IMR-90 (cell line): Measurements from ENCODE around the gene YAE1. TPM values are rescaled to one million over a fixed set of nuclear protein-coding genes. Genes with fewer than 3 reads are reported as not detected.

Source experiments
- ATAC-seq: fragments of 200-7000 bp; cut with Tn5 transposase; 2 replicates; pipeline ENCODE4 v1.9.1; 2020; ENCODE audit warnings: low read depth, mild to moderate bottlenecking, moderate library complexity
- BruUV-seq: library from RNA; stranded (reverse); fragments of 400-500 nt; replicated peaks from 2 replicates; lab custom pipeline; 2021; lab: Mats Ljungman, UMichigan
- CTCF ChIA-PET: fragments of 300-600 bp; formaldehyde crosslinking; extraction: SDS; loops from one replicate; lab custom pipeline; 2021; ENCODE audit warnings: antibody characterized with exemption; lab: Yijun Ruan, JAX
- POLR2A ChIA-PET: fragments of 300-600 bp; sonication (Branson Sonifier 250); formaldehyde crosslinking; loops from one replicate; lab custom pipeline; 2022; ENCODE audit warnings: antibody characterized with exemption; ENCODE audit not compliant: unreplicated experiment; lab: Charles Lee
- DNase-seq: peaks from one replicate; pipeline ENCODE4 v3.0.0; 2013
- H2AFZ ChIP-seq: replicated peaks from 2 replicates; pipeline ENCODE3; 2013; ENCODE audit warnings: low read length, mild to moderate bottlenecking; ENCODE audit not compliant: poor library complexity
- H2AK5ac ChIP-seq: 2 replicates; pipeline ENCODE4 v1.6.1; 2013; ENCODE audit warnings: low read depth, low read length, inconsistent platforms
- H2AK9ac ChIP-seq: replicated peaks from 2 replicates; pipeline ENCODE3; 2013; ENCODE audit warnings: mild to moderate bottlenecking, low read depth, low read length, moderate library complexity; ENCODE audit not compliant: poor library complexity
- H2BK120ac ChIP-seq: 2 replicates; pipeline ENCODE4 v1.6.1; 2013; ENCODE audit warnings: low read depth, low read length, inconsistent platforms
- H2BK15ac ChIP-seq: 3 replicates; pipeline ENCODE4 v1.6.1; 2013; ENCODE audit warnings: low read depth, low read length, inconsistent platforms
- H2BK20ac ChIP-seq: 2 replicates; pipeline ENCODE4 v1.6.1; 2013; ENCODE audit warnings: low read depth, mild to moderate bottlenecking, inconsistent platforms, low read length, moderate library complexity
- H2BK5ac ChIP-seq: 2 replicates; pipeline ENCODE4 v1.6.1; 2013; ENCODE audit warnings: mild to moderate bottlenecking, low read depth, low read length, inconsistent platforms; ENCODE audit not compliant: poor library complexity, severe bottlenecking
- H3K14ac ChIP-seq: replicated peaks from 2 replicates; pipeline ENCODE4 v1.6.1; 2013; ENCODE audit warnings: low read depth, low read length, inconsistent platforms
- H3K18ac ChIP-seq: 2 replicates; pipeline ENCODE4 v1.6.1; 2013; ENCODE audit warnings: low read depth, low read length, control low read depth
- H3K23ac ChIP-seq: 2 replicates; pipeline ENCODE4 v1.6.1; 2013; ENCODE audit warnings: low read depth, low read length, inconsistent platforms
- H3K27ac ChIP-seq: 2 replicates; pipeline ENCODE4 v1.5.1; 2013; ENCODE audit warnings: mild to moderate bottlenecking, control low read depth, low read length; ENCODE audit not compliant: insufficient read depth
- H3K27me3 ChIP-seq: 2 replicates; pipeline ENCODE4 v1.6.1; 2013; ENCODE audit warnings: low read length; ENCODE audit not compliant: control insufficient read depth, insufficient read depth
- H3K36me3 ChIP-seq: 2 replicates; pipeline ENCODE4 v1.6.1; 2013; ENCODE audit warnings: low read length, mixed read lengths; ENCODE audit not compliant: control insufficient read depth, insufficient read depth
- H3K4ac ChIP-seq: 2 replicates; pipeline ENCODE4 v1.6.1; 2013; ENCODE audit warnings: low read depth, low read length, inconsistent platforms
- H3K4me1 ChIP-seq: 2 replicates; pipeline ENCODE4 v1.6.1; 2013; ENCODE audit warnings: low read length, mixed read lengths; ENCODE audit not compliant: control insufficient read depth, insufficient read depth
- H3K4me2 ChIP-seq: 2 replicates; pipeline ENCODE4 v1.6.1; 2013; ENCODE audit warnings: low read depth, mild to moderate bottlenecking, control low read depth, low read length, moderate library complexity
- H3K4me3 ChIP-seq: 2 replicates; pipeline ENCODE4 v1.5.1; 2013; ENCODE audit warnings: low read depth, mild to moderate bottlenecking, control low read depth, low read length, moderate library complexity; ENCODE audit not compliant: insufficient read depth
- H3K56ac ChIP-seq: 2 replicates; pipeline ENCODE4 v1.6.1; 2013; ENCODE audit warnings: low read length, inconsistent platforms; ENCODE audit not compliant: insufficient read depth; ENCODE audit errors: extremely low read depth
- H3K79me1 ChIP-seq, 2 experiments: 2 replicates each; pipeline ENCODE4 v1.6.1; 2013; ENCODE audit warnings: low read length in 2 of 2, inconsistent platforms in 1 of 2, low read depth in 1 of 2
- H3K9ac ChIP-seq: 2 replicates; pipeline ENCODE4 v1.6.1; 2013; ENCODE audit warnings: low read depth, low read length, control low read depth
- H3K9me1 ChIP-seq: 2 replicates; pipeline ENCODE4 v1.6.1; 2013; ENCODE audit warnings: low read length, inconsistent platforms; ENCODE audit not compliant: insufficient read depth
- H3K9me3 ChIP-seq: 2 replicates; pipeline ENCODE4 v1.6.1; 2013; ENCODE audit warnings: low read length; ENCODE audit not compliant: control insufficient read depth, insufficient read depth
- H4K20me1 ChIP-seq: 2 replicates; pipeline ENCODE4 v1.6.1; 2013; ENCODE audit warnings: low read length, inconsistent platforms; ENCODE audit not compliant: insufficient read depth
- H4K5ac ChIP-seq: 2 replicates; pipeline ENCODE4 v1.6.1; 2013; ENCODE audit warnings: mild to moderate bottlenecking, low read depth, low read length, control low read depth
- H4K8ac ChIP-seq, 2 experiments: 2 replicates each; pipeline ENCODE4 v1.6.1; 2013; ENCODE audit warnings: low read depth in 2 of 2, low read length in 2 of 2, control low read depth in 1 of 2, inconsistent platforms in 1 of 2
- H4K91ac ChIP-seq: 2 replicates; pipeline ENCODE4 v1.6.1; 2013; ENCODE audit warnings: low read depth, low read length, inconsistent platforms; ENCODE audit not compliant: insufficient read depth
- BHLHE40 ChIP-seq: fragments of 150-350 bp; IDR thresholded peaks from 2 replicates; pipeline ENCODE4 v1.6.1; 2016; ENCODE audit warnings: mild to moderate bottlenecking, low read depth, low read length
- CEBPB ChIP-seq: IDR thresholded peaks from 2 replicates; pipeline ENCODE4 v1.6.1; 2012; ENCODE audit warnings: low read depth, low read length, improper control_type of control experiment
- FOS ChIP-seq: fragments of 150-350 bp; IDR thresholded peaks from 2 replicates; pipeline ENCODE4 v1.6.1; 2016; ENCODE audit warnings: low read depth, low read length
- MAFK ChIP-seq: IDR thresholded peaks from 2 replicates; pipeline ENCODE4 v1.6.1; 2012; ENCODE audit warnings: low read depth, low read length, improper control_type of control experiment
- NFE2L2 ChIP-seq: fragments of 150-350 bp; IDR thresholded peaks from 2 replicates; pipeline ENCODE4 v1.6.1; 2016; ENCODE audit warnings: low read depth, mild to moderate bottlenecking, low read length
- POLR2A ChIP-seq: IDR thresholded peaks from 2 replicates; pipeline ENCODE4 v1.6.1; 2012; ENCODE audit warnings: mild to moderate bottlenecking, low read depth, low read length
- RFX5 ChIP-seq: IDR thresholded peaks from 2 replicates; pipeline ENCODE4 v1.8.0; 2012; ENCODE audit warnings: low read depth, mild to moderate bottlenecking, low read length, moderate library complexity
- USF2 ChIP-seq: fragments of 150-350 bp; IDR thresholded peaks from 2 replicates; pipeline ENCODE4 v1.6.1; 2017; ENCODE audit warnings: mild to moderate bottlenecking, antibody characterized with exemption, low read length, low read depth
- WGBS, 2 experiments: methylation state at CpG; one replicate each; pipeline versions ENCODE4 v1.1.5 to v1.1.7; 2013; ENCODE audit warnings: missing lambda C conversion rate in 2 of 2; ENCODE audit not compliant: insufficient read length in 1 of 2; ENCODE audit errors: extremely low coverage in 2 of 2; 5-methylcytosine and 5-hydroxymethylcytosine counted together
- dilution Hi-C: fragments of 300-500 bp; cut with HindIII; formaldehyde crosslinking; loops from one replicate; pipeline ENCODE4 v1.14.3; 2018; ENCODE audit warnings: low sequenced_read_pairs; ENCODE audit not compliant: unreplicated experiment
- in situ Hi-C: fragments of 300-500 bp; cut with MboI; formaldehyde crosslinking; loops from 3 replicates; pipeline ENCODE4 v1.14.3; 2019; ENCODE audit warnings: low sequenced_read_pairs, inconsistent platforms, mixed read lengths
- intact Hi-C: fragments of 100-400 bp; cut with micrococcal nuclease; formaldehyde crosslinking; loops from 2 replicates; pipeline ENCODE4 v1.10.0; 2022
- polyA plus RNA-seq, 3 experiments: library from polyadenylated mRNA; depleted of rRNA; stranded (reverse); fragments of >200 nt; gene quantifications; 2 replicates each; pipeline ENCODE4 v1.2.3, GENCODE V29; 2012; ENCODE audit warnings: low replicate concordance in 1 of 3
- total RNA-seq: library from RNA; depleted of rRNA; stranded (reverse); fragments of >200 nt; gene quantifications from 2 replicates; pipeline ENCODE4 v1.2.3, GENCODE V29; 2012

YAE1 gene
- total and polyA plus RNA-seq, 2 of the 4 experiments (the other 2 are of a cell fraction), result 28.6 to 36.7 TPM

DNA sequence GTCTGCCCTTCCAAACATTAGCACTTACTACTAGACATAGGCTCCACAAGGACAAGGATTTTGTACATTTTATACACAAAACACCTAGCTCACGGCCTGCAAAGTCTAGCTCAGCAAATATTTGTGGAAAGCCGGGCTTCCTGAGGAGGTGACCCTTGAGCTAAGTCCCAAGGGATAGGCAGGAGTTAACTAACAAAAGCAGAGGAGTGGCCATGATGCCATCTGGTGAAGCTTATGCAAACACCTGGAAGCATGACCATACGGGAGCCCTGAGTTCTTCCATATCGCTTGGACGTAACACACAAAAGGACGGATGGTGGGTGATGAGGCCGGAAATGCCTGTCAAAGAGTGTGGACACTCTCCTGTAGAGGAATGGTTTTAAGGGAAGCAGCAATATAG lies 25.9 kb upstream of the YAE1 start:
- Histone ChIP-seq H3K4ac (no peak overlapping the region), H3K36me3 (no peaks in the 10 kb centered on the region), H4K5ac (no peak overlapping the region), H4K91ac (no peak overlapping the region), H3K4me2 (no peak overlapping the region), H3K27me3 (peaks cover 6% of the 10 kb centered on the region), H3K56ac (no peak overlapping the region), H3K4me1 (no peaks in the 10 kb centered on the region), H2BK5ac (no peak overlapping the region), H4K20me1 (no peaks in the 10 kb centered on the region), H3K23ac (no peak overlapping the region), H2AFZ (no peak overlapping the region), H3K14ac (no peak overlapping the region), H3K9ac (no peak overlapping the region), H3K27ac (no peak overlapping the region), H3K4me3 (no peak overlapping the region), H3K9me3 (no peaks in the 10 kb centered on the region), H3K9me1 (no peaks in the 10 kb centered on the region), H3K18ac (no peak overlapping the region), H2AK9ac (no peak overlapping the region), H2BK20ac (no peak overlapping the region), H3K79me1 (no peaks in the 10 kb centered on the region), H2AK5ac (no peak overlapping the region), H2BK120ac (no peak overlapping the region), H4K8ac (no peak overlapping the region), H2BK15ac (no peak overlapping the region)
- dilution Hi-C loops (no loop called here), intact Hi-C loops (no loop called here), in situ Hi-C loops (no loop called here)
- CTCF ChIA-PET, result no interaction called here
- POLR2A ChIA-PET, result no interaction called here
- ATAC-seq (no peak), DNase-seq (no peak)
- TF ChIP-seq BHLHE40, result no peak
- no peak for TF ChIP-seq USF2
- TF ChIP-seq RFX5, result no peak
- no peak for TF ChIP-seq POLR2A
- TF ChIP-seq NFE2L2, result no peak
- TF ChIP-seq FOS, result no peak
- TF ChIP-seq CEBPB, result no peak
- TF ChIP-seq MAFK, result no peak
- no TSS peak for BruUV-seq
- WGBS, 2 experiments, result no CpG with 5 or more reads among the region's 7 CpGs
